AG04450 (cell line): ENCODE data around the gene SEC16B. TPM values are rescaled to one million over a fixed set of nuclear protein-coding genes. Genes with fewer than 3 reads are reported as not detected.

Experiments
- CTCF ChIA-PET: fragments of 300-600, 350-600 bp; formaldehyde crosslinking; extraction: SDS; loops from one replicate; lab custom pipeline; 2022; ENCODE audit warnings: antibody characterized with exemption, inconsistent platforms; lab: Charles Lee
- POLR2A ChIA-PET: fragments of 350-600 bp; formaldehyde crosslinking; extraction: SDS; loops from one replicate; lab custom pipeline; 2021; ENCODE audit warnings: antibody characterized with exemption, inconsistent platforms; lab: Yijun Ruan, JAX
- DNase-seq: peaks from one replicate; pipeline ENCODE4 v3.0.0-alpha.2; 2011; ENCODE audit warnings: low read depth, low spot score
- H3K27ac ChIP-seq: one replicate; pipeline ENCODE4 v1.5.1; 2012; ENCODE audit warnings: low read depth, low read length, control low read depth
- H3K27me3 ChIP-seq: one replicate; pipeline ENCODE4 v1.6.0; 2012; ENCODE audit warnings: low read length; ENCODE audit not compliant: control insufficient read depth, insufficient read depth
- H3K4me3 ChIP-seq: 2 replicates; pipeline ENCODE4 v1.5.1; 2011; ENCODE audit warnings: mild to moderate bottlenecking, low read depth, low read length, control low read depth
- H3K9me3 ChIP-seq: 2 replicates; pipeline ENCODE4 v1.5.1; 2012; ENCODE audit warnings: low read length; ENCODE audit not compliant: control insufficient read depth, insufficient read depth
- CTCF ChIP-seq: IDR thresholded peaks from 2 replicates; pipeline ENCODE4 v1.5.1; 2011; ENCODE audit warnings: low read depth, low read length, control low read depth, inconsistent platforms
- polyA plus RNA-seq: library from polyadenylated mRNA; depleted of rRNA; stranded (reverse); fragments of >200 nt; gene quantifications from 2 replicates; pipeline ENCODE4 v1.2.3, GENCODE V29; 2011

Gene SEC16B
- polyA plus RNA-seq, 1 experiment: 4.0 TPM

- no peak for TF ChIP-seq CTCF
- no peaks in the 10 kb centered on the region for H3K9me3 ChIP-seq
- H3K4me3 ChIP-seq: no peak overlapping the region
- ChIA-PET CTCF (interaction anchor here (0.8 to 1.2 kb wide), 4 partner anchors 35 to 314 kb away, joined by 3 to 5 read pairs (median 4); no protein-coding TSS in a partner anchor), POLR2A (interaction anchor here (0.6 kb wide), 2 partner anchors 53 to 495 kb away, joined by 5 to 6 read pairs; no protein-coding TSS in a partner anchor)
- no peak for DNase-seq
- H3K27ac ChIP-seq: no peak overlapping the region
- no peaks in the 10 kb centered on the region for H3K27me3 ChIP-seq
These were observed 14.9 kb upstream of the SEC16B start for GRCh38 chr1:177984761-177985160.

- Histone ChIP-seq H3K9me3 (no peaks in the 10 kb centered on the region), H3K27me3 (no peaks in the 10 kb centered on the region), H3K27ac (peak overlapping the region; percentile 81), H3K4me3 (peak overlapping the region; percentile 53)
- no peak for TF ChIP-seq CTCF
- ChIA-PET CTCF (interaction anchor here (0.8 to 1.2 kb wide), 2 partner anchors 299 to 315 kb away, joined by 3 to 4 read pairs; no protein-coding TSS in a partner anchor), POLR2A (interaction anchor here (0.6 to 0.7 kb wide), 3 partner anchors 54 to 496 kb away, joined by 3 to 6 read pairs (median 5); no protein-coding TSS in a partner anchor)
- DNase-seq: peak; percentile 92
These were observed 14.3 kb upstream of the SEC16B start for GRCh38 chr1:177984136-177984525.

- no peaks in the 10 kb centered on the region for H3K9me3 ChIP-seq
- no peak for TF ChIP-seq CTCF
- ChIA-PET POLR2A (interaction anchor here (0.7 kb wide), 1 partner anchor 324 kb away, joined by 3 read pairs; no protein-coding TSS in a partner anchor), CTCF (interaction anchor here (0.6 to 1.3 kb wide), 5 partner anchors 49 to 1073 kb away, joined by 3 to 6 read pairs (median 5); no protein-coding TSS in a partner anchor)
- no peaks in the 10 kb centered on the region for H3K27me3 ChIP-seq
- peak overlapping the region; percentile 53 for H3K4me3 ChIP-seq
- peak overlapping the region; percentile 81 for H3K27ac ChIP-seq
- DNase-seq: no peak
These were observed 13.8 kb upstream of the SEC16B start for GRCh38 chr1:177983482-177984135.

- ChIA-PET CTCF (interaction anchor here (0.6 to 1.3 kb wide), 5 partner anchors 49 to 1072 kb away, joined by 3 to 6 read pairs (median 5); no protein-coding TSS in a partner anchor), POLR2A (no interaction called here)
- Histone ChIP-seq H3K27me3 (no peaks in the 10 kb centered on the region), H3K9me3 (no peaks in the 10 kb centered on the region), H3K4me3 (peak overlapping the region; percentile 53), H3K27ac (no peak overlapping the region)
- TF ChIP-seq CTCF: no peak
- DNase-seq: no peak
These were observed 13.2 kb upstream of the SEC16B start for GRCh38 chr1:177983077-177983476.

- no peak for DNase-seq
- Histone ChIP-seq H3K4me3 (no peak overlapping the region), H3K27me3 (no peaks in the 10 kb centered on the region), H3K9me3 (no peaks in the 10 kb centered on the region), H3K27ac (no peak overlapping the region)
- TF ChIP-seq CTCF: no peak
- ChIA-PET POLR2A (no interaction called here), CTCF (no interaction called here)
These were observed 11.3 kb upstream of the SEC16B start for GRCh38 chr1:177981200-177981599.
